GM19099 (cell line): Measurements from ENCODE around the gene RNLS.

ENCODE experiments used
- POLR2A ChIP-seq: IDR thresholded peaks from 3 replicates; pipeline ENCODE4 v1.6.1; 2011; ENCODE audit warnings: low read depth; ENCODE audit not compliant: insufficient read length; ENCODE audit errors: extremely low read depth

Gene RNLS

GRCh38 chr10:88478256-88478655 lies 104.9 kb downstream of the RNLS start:
- no peak for TF ChIP-seq POLR2A

GRCh38 chr10:88477343-88478085 lies 105.6 kb downstream of the RNLS start:
- TF ChIP-seq POLR2A = no peak

- TF ChIP-seq POLR2A = no peak
Measured at GRCh38 chr10:88474884-88475844, 108.0 kb downstream of the RNLS start.

GRCh38 chr10:88473989-88474883 lies 108.9 kb downstream of the RNLS start:
- TF ChIP-seq POLR2A = no peak

GRCh38 chr10:88472540-88472939 lies 110.6 kb downstream of the RNLS start:
- no peak for TF ChIP-seq POLR2A

GRCh38 chr10:88471899-88472298 lies 111.2 kb downstream of the RNLS start:
- TF ChIP-seq POLR2A = no peak

- no peak for TF ChIP-seq POLR2A
Measured at GRCh38 chr10:88467835-88468485, 115.2 kb downstream of the RNLS start.

GRCh38 chr10:88466786-88467185 lies 116.3 kb downstream of the RNLS start:
- TF ChIP-seq POLR2A = no peak

GRCh38 chr10:88465765-88466164 lies 117.4 kb downstream of the RNLS start:
- TF ChIP-seq POLR2A = no peak

GRCh38 chr10:88463811-88464210 lies 119.3 kb downstream of the RNLS start:
- TF ChIP-seq POLR2A = no peak

- no peak for TF ChIP-seq POLR2A
Measured at GRCh38 chr10:88461426-88461825, 121.7 kb downstream of the RNLS start.

GRCh38 chr10:88459530-88459929 lies 123.6 kb downstream of the RNLS start:
- TF ChIP-seq POLR2A = no peak

- no peak for TF ChIP-seq POLR2A
Measured at GRCh38 chr10:88458209-88458608, 124.9 kb downstream of the RNLS start.

- no peak for TF ChIP-seq POLR2A
Measured at GRCh38 chr10:88457660-88458059, 125.5 kb downstream of the RNLS start.

GRCh38 chr10:88456730-88457129 lies 126.4 kb downstream of the RNLS start:
- TF ChIP-seq POLR2A = no peak

GRCh38 chr10:88455831-88456230 lies 127.3 kb downstream of the RNLS start:
- TF ChIP-seq POLR2A = no peak
